DOHH2 (cell line): ENCODE results near the gene MACROH2A2.

Experiments used
- CTCF ChIP-seq: fragments of 200-600 bp; sonication (generic); IDR thresholded peaks from one replicate; pipeline ENCODE4 v1.5.1; 2014; ENCODE audit warnings: antibody characterized with exemption, mild to moderate bottlenecking, low read depth, low read length; ENCODE audit not compliant: poor library complexity, severe bottlenecking
- EZH2phosphoT487 ChIP-seq: fragments of 200-600 bp; sonication (generic); IDR thresholded peaks from 2 replicates; pipeline ENCODE4 v1.6.1; 2017; ENCODE audit warnings: borderline replicate concordance, mild to moderate bottlenecking, antibody characterized with exemption, low read length, moderate library complexity, mixed read lengths

- no peak for TF ChIP-seq CTCF
- TF ChIP-seq EZH2phosphoT487 = no peak
Observed at GRCh38 chr10:70126700-70127395, 74.2 kb downstream of the MACROH2A2 start.
